Astrocyte of the cerebellum (primary cell): ENCODE results near the gene POU3F3.

Experiments used
- DNase-seq: peaks from one replicate; pipeline ENCODE4 v3.0.0-alpha.2; 2011; ENCODE audit warnings: low read depth
- H3K4me3 ChIP-seq: 2 replicates; pipeline ENCODE4 v1.5.1; 2011; ENCODE audit warnings: mild to moderate bottlenecking, low read depth, low read length, moderate library complexity
- in situ Hi-C: cut with HindIII; loops from 2 replicates; pipeline ENCODE4 v1.10.0; 2017; ENCODE audit warnings: low sequenced_read_pairs
- TF ChIP-seq, protein P1 (sequence below): IDR thresholded peaks from 2 replicates; pipeline ENCODE4 v1.5.1; 2012; ENCODE audit warnings: low read length, low read depth, moderate library complexity, mild to moderate bottlenecking; ENCODE audit errors: missing control alignments

The POU3F3 gene

DNA sequence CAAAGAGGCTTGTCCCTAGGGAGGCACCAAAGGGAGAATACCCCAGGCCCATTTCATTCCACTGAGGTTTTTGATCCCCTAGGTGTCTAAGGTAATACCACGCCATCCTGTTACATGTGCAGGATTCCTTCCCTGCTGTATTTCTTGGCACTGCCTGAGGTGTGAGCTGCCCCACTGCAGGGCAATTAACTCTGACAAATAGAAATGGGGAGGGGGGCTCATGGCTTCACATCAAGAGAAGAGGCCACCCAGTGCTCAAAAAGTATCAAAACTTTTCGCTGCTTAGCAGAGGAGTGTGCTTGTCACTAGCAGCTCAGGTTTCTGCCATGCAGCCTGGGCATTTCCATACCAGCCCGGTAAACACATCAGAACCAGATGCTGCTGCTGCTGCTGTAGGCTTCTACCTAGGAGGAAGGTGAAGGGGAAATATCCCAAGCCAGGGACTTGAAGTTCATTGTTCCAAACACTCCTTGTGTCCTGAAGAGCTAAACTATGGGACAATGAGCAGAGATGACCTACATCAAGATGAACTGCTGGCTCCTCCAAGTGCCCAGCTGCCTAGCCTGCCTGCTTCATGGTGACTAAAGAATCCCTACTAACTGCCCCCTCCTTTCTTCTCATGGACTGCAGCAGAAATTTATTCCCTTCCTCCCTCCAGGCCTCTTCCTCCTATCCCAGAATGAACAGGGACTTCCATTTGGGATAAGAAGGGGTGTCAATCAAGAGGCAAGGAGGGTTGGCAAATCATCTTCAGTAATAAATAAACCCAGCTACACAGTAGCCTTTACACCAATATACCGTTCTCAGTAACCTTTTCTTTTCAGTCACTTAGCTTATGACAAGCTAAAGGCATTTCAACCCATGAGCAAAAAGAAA lies 16.4 kb downstream of the POU3F3 start:
- in situ Hi-C loops, result no loop called here
- TF ChIP-seq, protein P1, sequence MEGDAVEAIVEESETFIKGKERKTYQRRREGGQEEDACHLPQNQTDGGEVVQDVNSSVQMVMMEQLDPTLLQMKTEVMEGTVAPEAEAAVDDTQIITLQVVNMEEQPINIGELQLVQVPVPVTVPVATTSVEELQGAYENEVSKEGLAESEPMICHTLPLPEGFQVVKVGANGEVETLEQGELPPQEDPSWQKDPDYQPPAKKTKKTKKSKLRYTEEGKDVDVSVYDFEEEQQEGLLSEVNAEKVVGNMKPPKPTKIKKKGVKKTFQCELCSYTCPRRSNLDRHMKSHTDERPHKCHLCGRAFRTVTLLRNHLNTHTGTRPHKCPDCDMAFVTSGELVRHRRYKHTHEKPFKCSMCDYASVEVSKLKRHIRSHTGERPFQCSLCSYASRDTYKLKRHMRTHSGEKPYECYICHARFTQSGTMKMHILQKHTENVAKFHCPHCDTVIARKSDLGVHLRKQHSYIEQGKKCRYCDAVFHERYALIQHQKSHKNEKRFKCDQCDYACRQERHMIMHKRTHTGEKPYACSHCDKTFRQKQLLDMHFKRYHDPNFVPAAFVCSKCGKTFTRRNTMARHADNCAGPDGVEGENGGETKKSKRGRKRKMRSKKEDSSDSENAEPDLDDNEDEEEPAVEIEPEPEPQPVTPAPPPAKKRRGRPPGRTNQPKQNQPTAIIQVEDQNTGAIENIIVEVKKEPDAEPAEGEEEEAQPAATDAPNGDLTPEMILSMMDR, result no peak
- no peak for DNase-seq
- no peak overlapping the region for H3K4me3 ChIP-seq

DNA sequence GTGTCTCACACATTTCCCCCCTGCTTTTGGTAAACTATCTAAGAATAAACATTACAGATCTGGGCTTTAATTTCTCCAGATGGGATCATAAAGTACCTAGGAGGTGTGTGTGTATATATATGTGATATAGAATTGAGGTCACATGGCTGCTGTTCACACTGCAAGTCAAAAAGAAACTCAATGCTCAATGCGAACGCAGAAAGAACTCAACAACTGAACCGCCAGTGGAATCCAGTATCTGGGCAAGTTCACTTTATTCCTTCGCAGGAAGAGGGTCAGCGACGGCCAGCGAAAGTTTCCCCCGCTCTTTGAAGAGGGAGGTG lies 17.7 kb downstream of the POU3F3 start:
- in situ Hi-C loops, result no loop called here
- DNase-seq, result no peak
- peak overlapping the region; percentile 52 for H3K4me3 ChIP-seq
- TF ChIP-seq, protein P1, result no peak

DNA sequence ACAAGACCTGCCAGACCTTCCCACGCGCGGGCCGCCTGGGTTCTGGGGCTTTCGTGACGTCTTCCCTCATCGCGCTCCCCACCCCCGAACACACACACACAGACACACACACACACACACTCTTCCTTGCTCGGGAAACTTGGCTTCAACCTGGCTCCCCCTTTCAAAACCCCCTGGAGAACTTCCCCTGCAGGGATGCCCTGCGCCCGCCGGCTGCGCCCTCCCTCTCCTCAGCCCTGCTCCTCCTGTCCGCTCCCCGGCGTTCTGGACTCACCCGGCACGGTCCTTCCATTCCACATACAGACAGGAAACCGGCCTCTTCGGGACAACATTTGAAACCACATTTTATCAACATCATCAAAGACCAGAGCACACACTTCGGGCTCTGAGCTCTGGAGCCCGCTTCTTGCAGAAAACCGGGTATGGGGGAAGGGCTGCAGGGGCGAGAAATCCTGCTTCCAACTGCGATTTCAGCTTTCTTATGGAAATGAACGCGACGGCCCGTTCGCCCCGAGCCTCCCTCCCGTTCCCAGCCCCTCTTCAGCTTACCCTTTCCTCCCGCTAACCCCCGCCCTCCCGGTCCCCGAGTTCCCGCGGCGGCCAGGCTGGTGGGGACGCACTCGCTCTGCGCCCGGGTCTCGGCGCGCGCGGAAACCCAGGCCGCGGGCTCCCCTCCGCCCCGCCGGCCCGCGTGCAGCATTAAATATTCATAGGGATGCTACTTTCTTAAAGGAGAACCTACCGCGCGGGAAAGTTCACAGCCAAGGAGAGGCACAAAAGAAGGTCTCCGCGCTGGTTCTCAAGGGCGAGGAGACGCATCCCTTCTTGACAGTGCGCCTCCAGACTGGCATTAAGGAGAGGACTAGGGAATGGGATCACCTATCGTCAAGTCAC lies 18.3 kb downstream of the POU3F3 start:
- no peak for DNase-seq
- in situ Hi-C loops, result no loop called here
- TF ChIP-seq, protein P1, result no peak
- peak overlapping the region; percentile 52 for H3K4me3 ChIP-seq

DNA sequence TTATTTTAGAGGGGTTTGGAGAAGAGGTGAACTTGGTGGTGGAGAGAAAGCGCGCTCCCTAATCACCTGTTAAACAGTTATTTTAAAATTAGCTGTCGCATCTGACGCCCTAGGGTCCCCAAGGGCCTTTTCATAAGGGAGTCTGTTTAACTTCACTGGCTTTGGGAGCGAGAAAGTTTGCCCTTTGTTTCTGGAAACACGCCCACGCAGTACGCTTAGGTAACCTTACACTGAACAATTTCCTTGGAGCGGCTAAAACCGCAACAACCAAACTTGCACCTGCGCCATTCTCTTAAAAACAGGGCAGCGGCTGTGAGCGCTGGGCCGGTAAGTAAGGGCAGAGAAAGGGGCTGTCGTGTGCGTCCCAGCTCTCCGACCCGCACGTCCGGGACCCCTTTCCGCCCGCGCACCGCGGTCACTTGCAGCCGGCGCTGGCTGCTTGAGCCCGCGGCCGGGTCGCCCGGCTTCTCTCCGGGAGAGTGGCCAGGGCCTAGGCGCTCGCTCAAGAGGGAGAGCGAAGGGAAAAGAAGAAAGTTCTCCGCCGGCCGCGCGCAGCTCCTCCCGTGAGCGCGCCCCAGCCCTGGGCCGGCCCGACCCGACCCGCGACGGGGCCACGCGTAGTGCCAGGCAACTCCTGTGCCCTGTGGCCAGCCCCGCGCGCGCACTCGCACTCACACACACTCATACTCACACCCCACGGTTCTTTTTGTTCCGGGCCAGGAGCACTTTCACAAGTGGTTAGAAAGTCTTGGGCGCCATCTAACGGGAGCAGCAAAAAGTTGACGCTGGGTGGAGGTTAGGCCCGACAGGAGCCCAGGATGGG lies 19.2 kb downstream of the POU3F3 start:
- peak overlapping the region; percentile 52 for H3K4me3 ChIP-seq
- DNase-seq, result no peak
- TF ChIP-seq, protein P1, result peak; percentile 84
- in situ Hi-C loops, result no loop called here

DNA sequence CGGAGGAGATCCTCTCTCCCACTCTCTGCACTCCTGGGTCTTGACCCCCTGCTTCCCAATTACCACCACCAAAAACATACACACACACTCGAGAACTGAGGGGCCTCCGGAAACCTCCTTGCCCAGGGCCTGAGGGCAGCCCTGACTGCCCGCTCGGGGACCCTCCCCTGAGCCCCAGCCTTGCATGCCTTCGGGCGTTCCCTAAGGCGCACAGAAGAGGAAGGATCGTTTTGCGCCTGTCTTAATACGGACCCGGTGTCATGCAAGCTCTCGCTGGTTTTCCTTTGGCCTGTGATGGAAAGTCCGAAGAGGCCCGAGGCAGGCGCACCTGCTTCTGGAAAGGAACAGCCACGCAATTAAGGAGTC lies 19.8 kb downstream of the POU3F3 start:
- H3K4me3 ChIP-seq, result peak overlapping the region; percentile 52
- DNase-seq, result no peak
- in situ Hi-C loops, result no loop called here
- TF ChIP-seq, protein P1, result no peak

DNA sequence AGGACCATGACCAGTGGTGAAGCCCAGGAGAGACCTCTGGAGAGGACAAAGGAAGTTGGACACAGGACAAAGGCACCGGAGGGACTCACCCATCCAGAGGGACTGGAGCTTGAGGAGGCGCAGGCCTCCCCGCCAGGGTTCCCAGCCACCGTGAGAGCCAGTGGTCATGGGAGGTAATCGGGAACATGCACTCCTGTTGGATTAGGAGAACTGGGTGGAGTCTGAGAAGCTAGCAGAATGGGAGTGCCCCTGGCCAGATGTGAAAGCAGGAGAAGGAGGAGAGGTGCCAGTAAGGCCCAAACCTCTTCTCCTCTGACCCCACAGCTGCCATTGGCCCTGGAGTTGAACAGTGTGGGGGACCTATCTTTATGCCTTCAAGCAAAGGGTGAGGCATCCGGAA lies 20.3 kb downstream of the POU3F3 start:
- in situ Hi-C loops, result no loop called here
- DNase-seq, result no peak
- TF ChIP-seq, protein P1, result no peak
- H3K4me3 ChIP-seq, result no peak overlapping the region
